Cardiac fibroblast (primary cell): ENCODE data around the gene MUC12.
"Not testable (repeated sequence)": the region's sequence is repeated elsewhere in the genome, so short reads cannot be mapped to it uniquely, and the experiment has no call there.

Experiments
- DNase-seq, 2 donors: peaks; one replicate each; pipeline versions ENCODE4 v3.0.0 to v3.0.0-alpha.2; 2010; ENCODE audit warnings: low read depth in 2 of 2
- H3K4me3 ChIP-seq, 2 donors: replicated peaks in 1 of 2; 1 replicate in 1 of 2; 2 replicates in 1 of 2; pipeline ENCODE4 v1.5.1; 2011; ENCODE audit warnings: low read depth in 2 of 2, low read length in 2 of 2, mild to moderate bottlenecking in 2 of 2, moderate library complexity in 1 of 2
- TF ChIP-seq, protein P1 (sequence below): IDR thresholded peaks from one replicate; pipeline ENCODE4 v1.5.1; 2011; ENCODE audit warnings: low read depth, mild to moderate bottlenecking, low read length, inconsistent platforms

The MUC12 gene

DNA sequence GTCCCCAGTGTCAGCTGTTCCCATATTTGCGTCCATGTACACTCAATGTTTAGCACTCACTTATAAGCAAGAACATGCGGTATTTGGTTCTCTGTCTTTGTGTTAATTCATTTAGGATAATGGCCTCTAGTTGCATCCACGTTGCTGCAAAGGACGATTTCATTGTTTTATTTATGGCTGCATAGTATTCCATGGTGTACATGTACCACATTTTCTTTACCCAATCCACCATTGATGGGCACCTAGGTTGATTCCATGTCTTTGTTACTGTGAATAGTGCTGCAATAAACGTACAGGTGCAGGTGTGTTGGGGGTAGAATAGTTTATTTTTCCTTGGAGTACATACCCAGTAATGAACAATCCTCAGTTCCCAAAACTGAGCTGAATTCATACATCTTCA lies 91.6 kb downstream of the MUC12 start:
- TF ChIP-seq, protein P1, sequence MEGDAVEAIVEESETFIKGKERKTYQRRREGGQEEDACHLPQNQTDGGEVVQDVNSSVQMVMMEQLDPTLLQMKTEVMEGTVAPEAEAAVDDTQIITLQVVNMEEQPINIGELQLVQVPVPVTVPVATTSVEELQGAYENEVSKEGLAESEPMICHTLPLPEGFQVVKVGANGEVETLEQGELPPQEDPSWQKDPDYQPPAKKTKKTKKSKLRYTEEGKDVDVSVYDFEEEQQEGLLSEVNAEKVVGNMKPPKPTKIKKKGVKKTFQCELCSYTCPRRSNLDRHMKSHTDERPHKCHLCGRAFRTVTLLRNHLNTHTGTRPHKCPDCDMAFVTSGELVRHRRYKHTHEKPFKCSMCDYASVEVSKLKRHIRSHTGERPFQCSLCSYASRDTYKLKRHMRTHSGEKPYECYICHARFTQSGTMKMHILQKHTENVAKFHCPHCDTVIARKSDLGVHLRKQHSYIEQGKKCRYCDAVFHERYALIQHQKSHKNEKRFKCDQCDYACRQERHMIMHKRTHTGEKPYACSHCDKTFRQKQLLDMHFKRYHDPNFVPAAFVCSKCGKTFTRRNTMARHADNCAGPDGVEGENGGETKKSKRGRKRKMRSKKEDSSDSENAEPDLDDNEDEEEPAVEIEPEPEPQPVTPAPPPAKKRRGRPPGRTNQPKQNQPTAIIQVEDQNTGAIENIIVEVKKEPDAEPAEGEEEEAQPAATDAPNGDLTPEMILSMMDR, result no peak

DNA sequence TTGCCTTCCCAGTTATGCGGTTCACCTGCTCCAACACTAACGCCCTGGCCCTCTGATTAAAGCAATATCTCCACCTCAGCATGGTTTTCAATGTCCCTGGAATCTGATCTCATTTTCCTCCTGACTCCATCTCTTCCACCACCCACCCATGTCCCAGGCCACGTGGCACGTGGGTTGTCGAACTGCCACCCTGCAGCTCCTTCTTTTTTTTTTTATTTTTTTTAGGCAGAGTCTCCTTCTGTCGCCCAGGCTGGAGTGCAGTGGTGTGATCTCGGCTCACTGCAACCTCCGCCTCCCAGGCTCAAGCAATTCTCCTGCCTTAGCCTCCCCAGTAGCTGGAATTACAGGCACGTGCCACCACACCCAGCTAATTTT lies 94.8 kb downstream of the MUC12 start:
- DNase-seq, H3K4me3 ChIP-seq: not testable (repeated sequence)

More for the DNA sequence above, 91.6 kb downstream of the MUC12 start:
- no peak overlapping the region for H3K4me3 ChIP-seq
- no peak for DNase-seq

DNA sequence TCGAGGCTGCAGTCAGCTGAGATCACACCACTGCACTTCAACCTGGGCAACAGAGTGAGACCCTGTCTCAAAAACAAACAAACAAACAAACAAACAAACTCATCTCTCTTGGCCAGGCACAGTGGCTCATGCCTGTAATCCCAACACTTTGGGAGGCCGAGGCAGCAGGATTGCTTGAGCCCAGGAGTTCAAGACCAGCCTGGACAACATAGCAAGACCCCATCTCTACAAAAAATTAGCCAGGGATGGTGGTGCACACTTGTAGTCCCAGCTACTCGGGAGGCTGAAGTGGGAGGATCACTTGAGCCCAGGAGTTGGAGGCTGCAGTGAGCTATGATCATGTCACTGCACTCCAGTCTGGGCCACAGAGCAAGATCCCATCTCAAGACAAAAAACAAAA lies 95.8 kb downstream of the MUC12 start:
- DNase-seq, H3K4me3 ChIP-seq: not testable (repeated sequence)

DNA sequence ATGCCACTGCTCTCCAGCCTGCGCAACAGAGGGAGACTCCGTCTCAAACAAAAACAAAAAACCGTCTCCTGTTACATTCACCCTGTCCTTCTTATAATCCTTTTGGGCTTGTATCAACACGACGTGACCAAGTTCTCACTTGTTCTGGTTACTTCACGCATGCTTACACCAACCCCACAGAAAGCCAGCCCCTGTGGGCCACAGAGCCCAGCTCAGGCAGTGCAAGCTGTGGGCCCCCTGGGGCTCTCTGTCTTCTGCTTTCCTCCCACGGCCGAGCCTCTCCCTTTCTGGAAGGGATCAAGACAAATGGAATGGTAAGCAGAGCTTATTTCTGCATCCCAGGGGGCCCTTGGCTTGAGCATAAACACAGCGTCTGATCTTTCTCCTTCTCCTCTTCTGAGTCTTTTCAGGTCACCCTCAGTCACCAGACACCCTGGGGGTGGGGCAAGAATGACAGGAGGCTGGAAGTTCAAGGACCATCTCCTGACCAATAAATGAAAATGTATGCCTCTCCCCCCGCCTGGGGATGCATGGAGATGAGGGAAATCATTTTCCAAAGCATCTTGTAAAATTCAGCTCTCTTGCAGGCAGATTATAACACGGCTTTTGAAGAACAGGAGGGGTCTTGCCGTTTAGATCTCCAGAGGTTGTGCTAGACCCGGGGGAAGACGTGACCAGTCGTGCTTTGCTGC lies 96.9 kb downstream of the MUC12 start:
- TF ChIP-seq, protein P1, result no peak
- no peak overlapping the region for H3K4me3 ChIP-seq
- peak in 1 of 2 donors; percentile 11 for DNase-seq

DNA sequence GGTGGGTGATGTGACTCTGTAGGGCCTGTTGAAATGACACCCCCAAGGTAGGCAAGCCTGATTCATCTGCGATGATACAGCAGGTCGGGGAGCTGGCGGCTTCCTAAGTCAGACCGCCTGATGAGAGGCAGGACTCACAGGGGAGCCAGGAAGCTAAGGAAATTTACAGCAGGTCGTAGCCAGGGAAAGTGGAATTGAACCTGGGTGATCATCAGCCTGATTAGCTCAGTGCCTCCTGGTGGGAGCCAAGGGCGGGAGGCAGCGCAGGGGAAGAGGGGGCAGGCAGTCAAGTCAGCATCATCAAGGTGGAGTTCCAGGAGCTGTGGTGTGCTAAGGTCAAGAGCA lies 97.4 kb downstream of the MUC12 start:
- H3K4me3 ChIP-seq, result no peak overlapping the region
- TF ChIP-seq, protein P1, result no peak
- no peak for DNase-seq

DNA sequence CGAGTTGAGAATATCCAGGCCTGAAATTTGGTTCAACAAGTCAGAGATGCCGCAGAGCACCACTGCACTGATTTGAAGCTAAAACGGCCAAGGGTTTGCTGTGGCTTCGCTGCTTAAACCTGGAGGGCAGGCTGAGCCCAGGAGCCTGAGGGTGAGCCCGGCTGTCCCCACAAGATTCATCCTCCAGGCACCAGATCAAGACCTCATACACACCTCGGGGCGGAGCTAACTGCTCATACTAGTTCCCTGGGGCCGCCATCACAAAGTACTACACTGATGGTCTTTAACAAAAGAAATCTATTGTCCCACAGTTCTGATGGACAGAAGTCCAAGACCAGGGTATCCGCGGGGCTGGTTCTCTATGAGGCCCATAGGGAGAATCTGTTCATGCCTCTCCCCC lies 99.0 kb downstream of the MUC12 start:
- DNase-seq, result no peak
- TF ChIP-seq, protein P1, result no peak

More for the DNA sequence above, 99.0 kb downstream of the MUC12 start:
- no peak overlapping the region for H3K4me3 ChIP-seq
